Stimulated activated CD4-positive, alpha-beta T cell treated with anti-CD3 and anti-CD28 coated beads, TNF-alpha, amount 100 ng/mL, for 24 hours (primary cell): ENCODE data around the gene EIF6.
"Not testable (repeated sequence)": the region's sequence is repeated elsewhere in the genome, so short reads cannot be mapped to it uniquely, and the experiment has no call there.

Experiments used
- DNase-seq, 3 experiments: peaks; one replicate each; pipeline ENCODE4 v3.0.0-alpha.2; 2020; ENCODE audit warnings: low read depth in 3 of 3

The EIF6 gene

GRCh38 chr20:35254448-35254999, 30.0 kb downstream of the EIF6 start:
- DNase-seq: no peak

DNA sequence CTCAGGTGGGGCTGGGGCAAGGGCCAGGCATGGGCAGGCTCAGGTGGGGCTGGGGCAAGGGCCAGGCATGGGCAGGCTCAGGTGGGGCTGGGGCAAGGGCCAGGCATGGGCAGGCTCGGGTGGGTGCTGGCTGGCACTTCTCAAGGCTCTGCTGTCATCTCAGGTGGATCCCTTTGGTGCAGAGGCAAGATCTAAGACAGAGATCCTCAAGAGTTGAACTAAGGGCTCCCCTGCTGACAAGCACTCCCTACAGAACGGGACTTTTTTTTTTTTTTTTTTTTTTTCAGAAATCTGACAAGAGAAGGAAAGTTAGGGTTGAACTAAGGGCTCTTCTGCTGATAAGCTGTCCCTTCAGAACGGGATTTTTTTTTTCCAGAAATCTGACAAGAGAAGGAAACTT, 31.6 kb downstream of the EIF6 start:
- DNase-seq: no peak

DNA sequence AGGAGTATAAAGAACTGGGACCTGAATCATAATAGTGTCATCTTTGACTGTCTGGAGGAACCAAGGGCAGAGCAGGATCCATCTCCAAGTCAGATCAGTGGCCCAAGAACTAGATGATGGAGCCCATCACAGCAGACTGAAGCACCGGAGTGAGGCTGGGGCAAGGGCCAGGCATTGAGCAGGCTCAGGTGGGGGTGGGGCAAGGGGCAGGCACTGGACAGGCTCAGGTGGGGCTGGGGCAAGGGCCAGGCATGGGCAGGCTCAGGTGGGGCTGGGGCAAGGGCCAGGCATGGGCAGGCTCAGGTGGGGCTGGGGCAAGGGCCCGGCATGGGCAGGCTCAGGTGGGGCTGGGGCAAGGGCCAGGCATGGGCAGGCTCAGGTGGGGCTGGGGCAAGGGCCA, 32.0 kb downstream of the EIF6 start:
- DNase-seq: not testable (repeated sequence)

DNA sequence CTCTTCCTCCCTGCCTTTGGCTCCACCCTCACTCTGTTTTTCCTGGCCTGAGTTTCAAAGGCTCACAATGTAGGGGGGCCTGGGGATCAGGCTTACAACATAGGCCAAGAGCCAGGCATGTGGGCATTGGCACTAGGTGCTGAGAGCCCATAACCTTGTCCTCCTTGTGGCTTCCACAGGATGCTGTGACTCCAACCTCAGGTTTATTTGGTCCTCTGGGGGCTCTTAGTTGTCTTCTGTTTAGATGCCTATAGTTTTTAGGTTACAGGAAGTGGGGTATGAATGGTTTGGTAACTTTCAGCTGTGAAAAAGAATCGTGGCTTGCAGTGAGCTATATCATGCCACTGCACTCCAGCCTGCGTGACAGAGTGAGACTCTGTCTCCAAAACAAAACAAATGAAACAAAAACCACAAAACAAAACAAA, 32.5 kb downstream of the EIF6 start:
- no peak for DNase-seq

DNA sequence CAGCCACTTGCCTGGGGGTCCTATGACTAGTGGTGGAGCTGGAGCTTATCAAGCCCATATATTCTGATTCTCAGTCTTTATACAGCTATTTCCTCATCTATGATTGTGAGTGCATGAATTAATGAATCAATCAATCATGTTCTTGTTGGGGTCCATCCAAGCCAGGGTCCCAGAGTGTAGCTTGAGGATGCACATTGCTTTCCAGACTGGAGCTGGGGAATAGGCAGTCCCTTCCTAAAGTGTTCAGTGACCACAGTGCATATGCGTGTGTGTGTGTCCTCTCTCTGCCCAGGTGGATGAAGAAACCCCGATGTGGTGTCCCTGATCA, 33.0 kb downstream of the EIF6 start:
- DNase-seq: no peak

- no peak for DNase-seq
Observed at GRCh38 chr20:35248641-35249475, 35.7 kb downstream of the EIF6 start.

GRCh38 chr20:35246723-35247122, 37.8 kb downstream of the EIF6 start:
- DNase-seq: no peak

- no peak for DNase-seq
Observed at GRCh38 chr20:35243986-35244385, 40.6 kb downstream of the EIF6 start.

DNA sequence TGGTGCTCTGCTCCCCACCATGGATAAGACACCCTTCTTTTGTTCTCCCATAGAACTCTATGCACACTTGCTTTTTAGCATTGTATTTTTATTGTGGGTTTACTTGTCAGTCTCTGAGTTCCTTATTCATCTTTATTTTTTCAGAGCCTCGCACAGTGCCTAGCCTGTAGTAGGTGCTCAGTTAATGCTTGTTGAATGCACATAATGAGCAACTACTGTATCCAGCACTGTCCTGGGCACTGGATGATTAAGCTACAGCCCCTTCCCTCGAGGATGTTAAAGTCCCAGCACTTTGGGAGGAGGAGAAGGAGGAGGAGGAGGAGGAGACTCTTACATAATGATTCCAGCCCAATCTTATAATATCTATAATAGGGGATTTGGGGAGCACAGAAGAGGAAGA, 41.3 kb downstream of the EIF6 start:
- no peak for DNase-seq

GRCh38 chr20:35240811-35241293, 43.7 kb downstream of the EIF6 start:
- DNase-seq: no peak

DNA sequence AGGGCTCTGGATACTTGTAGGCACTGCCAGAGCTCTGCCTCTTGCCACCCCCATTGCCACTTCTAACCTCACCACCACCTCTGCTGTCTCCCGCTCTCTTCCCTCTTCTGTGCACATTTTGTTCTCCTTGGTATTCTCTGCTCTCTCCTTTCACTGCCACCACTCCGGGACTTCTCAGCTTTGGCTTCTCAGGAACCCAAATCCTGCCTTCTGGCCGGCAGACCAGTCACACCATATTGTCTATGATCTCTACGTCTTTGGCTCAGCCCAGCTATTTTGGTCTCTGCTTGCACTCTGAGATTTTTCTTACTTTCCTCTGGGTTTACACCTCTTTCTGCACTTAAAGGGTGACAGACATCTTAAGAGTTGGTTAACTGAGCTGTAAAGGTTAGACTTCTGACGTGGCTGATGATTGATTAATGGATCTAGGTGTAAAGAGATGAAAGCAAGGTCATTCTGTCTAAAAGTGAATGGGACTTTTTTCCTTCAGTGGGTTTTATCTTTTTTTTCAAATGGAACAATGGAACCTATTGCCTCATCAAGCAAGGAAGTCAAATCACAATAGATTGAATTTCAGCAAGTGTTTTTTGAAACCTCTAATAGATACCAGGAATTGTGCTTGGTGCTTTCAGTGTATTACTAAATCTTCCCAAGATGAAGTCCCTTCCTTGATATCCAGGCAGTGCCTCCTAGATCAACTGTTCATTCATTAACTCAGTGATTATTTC, 44.3 kb downstream of the EIF6 start:
- no peak for DNase-seq

GRCh38 chr20:35238735-35239134, 45.8 kb downstream of the EIF6 start:
- DNase-seq: no peak

GRCh38 chr20:35238170-35238569, 46.4 kb downstream of the EIF6 start:
- DNase-seq: no peak

DNA sequence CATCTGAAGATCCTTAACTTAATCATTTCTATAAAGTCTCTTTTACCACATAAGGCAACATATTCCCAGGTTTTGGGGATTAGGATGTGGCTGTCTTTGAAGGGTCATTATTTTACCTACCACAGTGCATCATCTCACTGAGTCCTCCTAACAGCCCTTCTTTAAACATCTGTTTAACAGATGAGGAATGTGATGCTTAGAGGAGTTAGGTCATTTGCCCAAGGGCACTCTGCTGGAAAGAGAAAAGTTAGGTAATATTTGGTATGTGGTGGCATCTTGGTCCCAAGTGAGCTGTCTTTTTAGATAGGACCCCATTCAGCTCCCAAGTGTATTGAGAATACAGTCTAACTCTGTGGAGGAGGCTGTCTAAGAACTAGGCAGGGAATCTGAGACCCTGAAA, 47.1 kb downstream of the EIF6 start:
- DNase-seq: no peak

- DNase-seq: no peak
Observed at GRCh38 chr20:35235881-35236280, 48.7 kb downstream of the EIF6 start.

DNA sequence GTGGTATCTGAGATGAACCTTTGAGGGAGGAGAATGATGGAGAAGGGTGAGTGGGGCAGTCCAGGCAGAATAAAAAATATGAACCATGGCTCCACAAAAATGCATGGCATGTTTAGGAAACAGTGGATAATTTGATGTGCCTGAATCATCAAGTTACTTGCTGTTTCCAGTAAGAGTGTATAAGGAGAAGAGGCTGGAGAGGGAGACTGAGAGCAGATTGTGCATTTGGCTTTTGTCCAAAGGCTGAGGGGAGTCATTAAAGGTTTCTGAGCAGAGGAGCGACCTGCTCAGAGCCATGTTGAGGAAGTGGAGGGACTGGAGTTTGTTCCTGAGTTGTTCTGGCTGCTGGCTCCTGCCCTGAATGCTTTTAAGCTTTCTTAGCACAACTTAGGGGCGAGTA, 52.0 kb downstream of the EIF6 start:
- no peak for DNase-seq
